IPS-15b (cell line): ENCODE measurements around the gene EPN2.
"Not testable (repeated sequence)": the region's sequence is repeated elsewhere in the genome, so short reads cannot be mapped to it uniquely, and the experiment has no call there.

Source experiments
- H3K27me3 ChIP-seq: one replicate; pipeline ENCODE4 v1.6.1; 2013; ENCODE audit warnings: low read length; ENCODE audit not compliant: control insufficient read depth, insufficient read depth
- H3K36me3 ChIP-seq: one replicate; pipeline ENCODE4 v1.6.1; 2013; ENCODE audit warnings: low read length; ENCODE audit not compliant: control insufficient read depth, insufficient read depth
- H3K4me1 ChIP-seq: one replicate; pipeline ENCODE4 v1.6.1; 2013; ENCODE audit warnings: mild to moderate bottlenecking, low read length; ENCODE audit not compliant: control insufficient read depth, insufficient read depth
- H3K4me3 ChIP-seq: one replicate; pipeline ENCODE4 v1.5.1; 2013; ENCODE audit warnings: low read depth, low read length
- H3K9ac ChIP-seq: one replicate; pipeline ENCODE4 v1.6.1; 2013; ENCODE audit warnings: low read depth, mild to moderate bottlenecking, low read length
- H3K9me3 ChIP-seq: one replicate; pipeline ENCODE4 v1.6.1; 2013; ENCODE audit warnings: mild to moderate bottlenecking, low read length; ENCODE audit not compliant: control insufficient read depth, insufficient read depth

The EPN2 gene

GRCh38 chr17:19237139-19237388 is at the start of gene EPN2:
EPN2 (plus strand) TSS chr17:19237366; CDS start chr17:19283120, 45,754 bp downstream.
- peak within 1 kb of the TSS; percentile 48 for H3K9ac ChIP-seq
- H3K4me1 ChIP-seq, H3K27me3 ChIP-seq, H3K36me3 ChIP-seq, H3K9me3 ChIP-seq: not testable (repeated sequence)
- H3K4me3 ChIP-seq = peak within 1 kb of the TSS; percentile 87

GRCh38 chr17:19187883-19188869 is 49.0 kb upstream of the EPN2 start:
- not testable (repeated sequence) for H3K9me3 ChIP-seq, H3K9ac ChIP-seq, H3K4me3 ChIP-seq, H3K36me3 ChIP-seq, H3K27me3 ChIP-seq, H3K4me1 ChIP-seq

DNA sequence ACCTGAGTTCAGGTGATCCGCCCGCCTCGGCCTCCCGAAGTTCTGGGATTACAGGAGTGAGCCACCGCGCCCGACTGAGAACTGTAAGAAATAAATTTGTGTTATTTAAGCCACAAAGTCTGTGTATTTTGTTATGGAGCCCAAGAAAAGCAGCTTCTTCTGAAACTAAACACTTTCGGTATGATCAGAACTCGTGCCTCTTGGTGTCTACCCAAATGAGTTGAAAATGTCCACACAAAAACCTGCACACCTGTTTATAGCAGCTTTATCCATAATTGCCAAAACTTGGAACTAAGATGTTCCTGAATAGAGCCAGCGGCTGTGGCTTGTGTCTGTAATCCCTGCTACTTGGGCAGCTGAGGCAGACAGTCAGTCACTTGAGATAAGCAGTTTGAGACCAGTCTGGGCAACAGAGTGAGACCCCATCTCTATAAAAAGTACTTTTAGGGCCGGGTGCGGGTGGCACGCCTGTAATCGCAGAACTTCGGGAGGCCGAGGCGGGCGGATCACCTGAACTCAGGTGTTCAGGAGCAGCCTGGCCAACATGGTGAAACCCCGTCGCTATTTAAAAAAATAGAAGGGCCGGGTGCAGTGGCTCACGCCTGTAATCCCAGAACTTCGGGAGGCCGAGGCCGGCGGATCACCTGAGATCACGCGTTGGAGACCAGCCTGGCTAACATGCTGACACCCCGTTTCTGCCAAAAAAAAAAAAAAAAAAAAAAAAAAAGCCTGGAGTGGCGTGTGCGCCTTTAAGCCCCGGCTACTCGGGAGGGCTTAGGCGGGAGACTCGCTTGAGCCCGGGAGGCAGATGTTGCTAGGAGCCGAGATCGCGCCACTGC is 48.1 kb upstream of the EPN2 start:
- H3K9ac ChIP-seq, H3K4me1 ChIP-seq, H3K27me3 ChIP-seq, H3K4me3 ChIP-seq, H3K36me3 ChIP-seq, H3K9me3 ChIP-seq: not testable (repeated sequence)

DNA sequence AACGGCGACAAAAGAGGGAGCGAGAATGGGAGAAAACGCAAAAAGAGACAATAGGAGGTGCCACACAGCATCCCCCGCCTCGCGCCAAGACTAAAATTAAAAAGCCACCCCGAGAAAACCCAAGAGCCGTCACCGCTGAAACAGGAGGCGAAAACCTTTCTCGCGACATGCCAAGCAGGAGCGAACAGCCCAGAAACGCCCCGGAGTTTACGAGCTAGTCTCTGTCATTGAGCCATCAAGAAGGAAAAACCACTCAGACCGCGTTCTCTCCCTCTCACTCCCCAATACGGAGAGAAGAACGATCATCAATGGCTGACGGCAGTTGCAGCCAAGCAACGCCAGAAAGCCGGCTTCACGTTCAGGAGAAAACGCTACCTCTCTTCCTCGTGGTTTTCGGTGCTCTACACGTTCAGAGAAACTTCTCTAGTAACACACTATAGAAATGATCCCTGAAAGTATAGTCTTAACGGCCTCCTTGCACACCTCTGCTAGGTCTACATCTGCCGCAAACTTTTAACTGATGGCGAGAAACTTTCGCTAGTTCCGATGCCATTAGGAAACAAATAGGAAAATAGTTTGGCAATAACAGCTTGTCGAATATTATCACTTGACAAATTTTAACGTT is 47.3 kb upstream of the EPN2 start:
- not testable (repeated sequence) for H3K27me3 ChIP-seq, H3K9ac ChIP-seq, H3K36me3 ChIP-seq, H3K4me1 ChIP-seq, H3K9me3 ChIP-seq, H3K4me3 ChIP-seq

DNA sequence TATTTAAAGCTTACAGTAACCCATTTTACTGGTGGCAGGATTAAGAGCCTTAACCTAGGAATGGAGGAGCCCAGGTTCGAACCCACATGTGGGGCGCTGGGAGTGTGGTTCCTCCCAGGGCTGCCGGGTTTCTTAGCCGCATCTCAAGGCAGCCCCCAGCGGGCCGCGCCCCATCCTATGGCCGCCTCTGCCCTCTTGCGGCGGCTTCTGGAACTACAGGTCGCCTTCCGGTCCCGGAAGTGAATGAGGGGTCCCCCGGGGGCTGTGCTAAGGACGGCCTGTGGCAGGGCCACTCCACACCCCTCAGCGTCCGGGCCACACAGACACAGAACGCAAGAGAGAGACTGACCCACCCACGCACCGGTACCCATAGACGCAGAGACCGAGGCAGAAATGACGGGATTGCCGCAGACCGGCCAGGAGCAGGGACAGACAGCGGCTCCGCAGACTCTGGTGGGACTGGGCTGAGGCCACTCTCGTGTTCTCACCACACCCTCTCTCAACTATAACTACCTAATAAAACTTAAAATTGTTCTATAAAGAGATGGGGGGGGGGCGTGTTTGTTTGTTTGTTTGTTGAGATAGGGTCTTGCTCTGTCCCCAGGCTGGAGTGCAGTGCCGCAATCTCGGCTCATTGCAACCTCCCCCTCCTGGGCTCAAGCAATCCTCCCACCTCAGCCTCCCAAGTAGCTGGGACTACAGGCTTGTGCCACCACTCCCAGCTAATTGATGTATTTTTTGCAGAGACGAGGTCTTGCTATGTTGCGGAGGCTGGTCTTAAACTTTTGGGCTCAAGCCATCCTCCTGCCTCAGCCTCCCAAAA is 40.6 kb upstream of the EPN2 start:
- not testable (repeated sequence) for H3K4me3 ChIP-seq

DNA sequence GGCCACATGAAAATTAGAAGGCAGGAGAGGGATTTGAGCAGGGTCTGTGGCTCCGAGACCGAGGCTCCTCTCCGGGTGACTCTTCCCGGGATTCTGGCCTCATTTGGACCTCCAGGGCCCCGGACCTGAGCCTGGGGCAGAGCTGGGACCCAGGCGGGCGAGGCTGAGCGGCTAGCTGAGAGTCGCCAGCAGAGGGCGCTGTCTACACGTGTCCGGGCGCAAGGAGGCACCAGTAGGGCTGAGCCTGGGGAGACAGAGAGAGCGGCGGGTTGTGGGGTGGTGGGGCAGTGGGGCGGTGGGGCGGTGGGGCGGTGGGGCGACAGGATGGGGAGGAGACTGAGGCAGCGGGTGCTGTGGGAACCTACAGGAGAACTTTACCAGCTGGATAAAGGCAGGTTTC is 34.7 kb upstream of the EPN2 start:
- not testable (repeated sequence) for H3K9ac ChIP-seq, H3K4me1 ChIP-seq, H3K36me3 ChIP-seq, H3K9me3 ChIP-seq, H3K27me3 ChIP-seq, H3K4me3 ChIP-seq

More for the DNA sequence above, 40.6 kb upstream of the EPN2 start:
- H3K9me3 ChIP-seq, H3K4me1 ChIP-seq, H3K27me3 ChIP-seq, H3K9ac ChIP-seq, H3K36me3 ChIP-seq: not testable (repeated sequence)

- not testable (repeated sequence) for H3K9ac ChIP-seq, H3K27me3 ChIP-seq, H3K9me3 ChIP-seq, H3K36me3 ChIP-seq, H3K4me3 ChIP-seq, H3K4me1 ChIP-seq
Observed at GRCh38 chr17:19203429-19203828, 33.7 kb upstream of the EPN2 start.

DNA sequence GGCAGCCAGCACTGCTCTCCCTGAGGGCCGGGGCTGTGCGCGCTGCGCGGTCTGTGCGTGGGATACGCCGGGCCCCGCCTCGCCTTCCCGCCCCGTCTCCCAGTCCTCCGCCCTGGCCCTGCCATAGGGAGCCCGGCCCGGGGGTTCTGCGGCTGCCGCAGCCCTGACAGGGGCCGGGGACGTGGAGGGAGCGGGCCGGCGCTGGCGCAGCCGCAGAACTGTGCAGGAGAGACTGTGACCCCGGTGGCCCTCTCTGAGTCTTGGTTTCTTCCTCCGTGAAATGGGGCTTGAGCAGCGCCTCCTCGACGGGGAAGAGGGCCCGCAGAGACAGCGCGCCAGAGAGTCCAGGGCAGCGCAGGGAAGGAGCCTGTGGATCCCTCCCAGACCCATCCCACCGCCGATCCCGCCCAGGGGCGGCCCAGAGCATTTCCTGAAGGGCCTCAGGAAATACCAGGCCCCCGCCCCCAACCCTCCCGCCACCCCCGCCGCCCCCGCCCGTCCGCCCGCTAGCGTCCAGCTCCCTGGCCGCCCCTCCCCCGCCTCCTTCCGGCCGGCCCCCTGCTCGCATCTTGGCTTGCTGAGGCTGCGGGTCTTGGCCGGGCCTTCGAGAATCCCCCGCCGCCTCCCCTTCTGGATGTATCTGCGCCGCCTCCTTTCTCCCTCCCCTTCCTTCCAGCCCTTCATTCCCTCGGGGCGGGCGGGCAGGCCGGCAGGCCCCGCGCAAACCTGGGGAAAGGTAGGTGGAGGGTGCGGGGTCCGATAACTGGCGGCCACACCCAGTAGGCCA is 21.9 kb upstream of the EPN2 start:
- not testable (repeated sequence) for H3K9ac ChIP-seq, H3K4me1 ChIP-seq

GRCh38 chr17:19216148-19216926 is 20.8 kb upstream of the EPN2 start:
- not testable (repeated sequence) for H3K4me3 ChIP-seq, H3K9ac ChIP-seq, H3K9me3 ChIP-seq, H3K36me3 ChIP-seq, H3K4me1 ChIP-seq, H3K27me3 ChIP-seq

More for the DNA sequence above, 21.9 kb upstream of the EPN2 start:
- H3K27me3 ChIP-seq, H3K4me3 ChIP-seq, H3K9me3 ChIP-seq, H3K36me3 ChIP-seq: not testable (repeated sequence)

DNA sequence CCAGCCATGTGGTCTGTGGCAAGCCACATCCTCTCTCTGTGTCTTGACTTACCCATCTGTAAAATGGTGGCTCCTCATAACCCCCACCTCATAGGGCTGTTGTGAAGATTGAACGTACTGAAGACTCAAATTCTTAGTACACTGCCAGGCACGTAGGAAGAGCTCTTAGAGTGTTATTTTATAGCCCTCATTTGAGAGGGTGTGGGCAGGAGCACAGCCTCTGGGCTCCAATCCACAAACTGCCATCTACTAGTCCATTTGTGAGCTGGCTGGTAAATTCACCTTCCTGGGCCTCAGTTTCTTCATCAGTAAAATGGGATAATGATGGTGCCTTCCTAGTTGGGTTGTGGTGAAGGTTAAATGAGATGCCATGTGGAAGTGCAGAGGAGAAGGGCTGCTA is 18.3 kb upstream of the EPN2 start:
- H3K4me1 ChIP-seq = not testable (repeated sequence)

More for the DNA sequence above, 18.3 kb upstream of the EPN2 start:
- not testable (repeated sequence) for H3K4me3 ChIP-seq, H3K27me3 ChIP-seq, H3K9ac ChIP-seq, H3K9me3 ChIP-seq, H3K36me3 ChIP-seq
